ENCODE measurements around the gene KATNBL1. TPM values are rescaled to one million over a fixed set of nuclear protein-coding genes. Genes with fewer than 3 reads are reported as not detected.

KATNBL1 gene
- total RNA-seq, result 10 to 100 TPM; 21.8 to 40.3 (median 33.0) TPM
- polyA plus RNA-seq, result 10 to 100 TPM; 32.9 to 41.1 TPM
- total RNA-seq, result 21.3 reads per million, percentile 52 among the genes with 10 or more reads in this experiment

DNA sequence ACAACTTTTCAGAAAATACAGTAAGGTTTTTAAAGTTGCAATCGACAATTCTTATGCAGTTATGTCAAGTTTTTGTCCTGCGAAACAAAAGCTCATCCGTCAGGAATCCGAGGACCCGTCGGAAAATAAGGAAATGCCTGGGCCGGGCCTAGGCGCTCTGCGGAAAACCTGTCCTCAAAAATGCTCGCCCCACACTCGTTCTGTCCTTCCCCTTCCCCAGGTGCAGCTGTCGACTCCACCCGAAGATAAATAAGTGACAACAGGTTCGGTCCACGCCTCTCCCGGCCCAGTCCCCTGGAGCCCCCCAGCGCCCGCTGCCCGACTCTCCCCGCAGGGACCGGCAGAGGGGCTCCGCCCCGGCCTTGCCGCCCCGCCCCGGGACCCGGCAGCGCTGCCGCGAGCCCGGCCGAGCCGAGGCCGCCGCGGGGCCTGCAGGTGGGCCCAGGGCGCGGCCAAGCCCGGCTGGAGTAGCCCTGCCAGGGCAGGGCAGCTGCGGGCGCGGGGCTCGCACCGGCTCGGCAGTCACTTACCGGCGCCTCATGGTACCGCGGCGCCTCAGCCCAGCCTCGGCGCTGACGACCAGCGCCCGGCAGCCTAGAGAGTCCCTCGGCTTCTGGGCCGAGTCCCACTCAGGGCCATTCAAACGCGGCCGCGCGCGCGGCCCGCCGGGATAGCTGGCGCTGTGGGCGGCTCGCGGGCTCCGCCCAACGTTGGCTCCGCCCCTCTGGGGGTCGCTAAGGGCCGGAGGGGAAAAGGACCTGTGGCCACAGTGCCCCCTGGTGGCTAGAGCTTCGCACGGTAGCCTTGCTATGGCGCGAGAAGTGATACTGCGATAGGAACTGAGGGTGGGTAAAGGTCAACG, at the start of gene KATNBL1:
TSS of gene KATNBL1 (minus strand) at position 676 of the 862 bp plus-strand sequence. CDS start 46,420 bp downstream, outside the sequence.
- H3K9me3 ChIP-seq (ENCODE audit: control insufficient read depth in 2 of 3, low read length in 3 of 3), result no peaks in the 10 kb centered on the region
- Mint-ChIP-seq H3K27me3 (peaks cover 0 to 4% (median 0%) of the 10 kb centered on the region in 5 donors), H3K9me3 (no peaks in the 10 kb centered on the region), H3K36me3 (peaks cover 0 to 11% (median 6%) of the 10 kb centered on the region in 5 donors), H3K4me3 (peak within 1 kb of the TSS; percentile 84 to 94 (median 91)), H3K27ac (peak within 1 kb of the TSS; percentile 28 to 93 (median 84)), H3K4me1 (peaks cover 8 to 33% (median 25%) of the 10 kb centered on the region in 7 donors)
- intact Hi-C loops (cut with micrococcal nuclease), result loop anchor here (1.0 to 10.0 kb wide), 12 partner anchors 15 to 1338 kb away; partner anchors contain the start of genes AVEN (in 2 of the 2), LPCAT4 (in 2 of the 2), DPH6 (in 1 of the 2) and EMC7 (in 1 of the 2)
- no peaks in the 10 kb centered on the region for H3K36me3 ChIP-seq (ENCODE audit: control insufficient read depth in 2 of 3, insufficient read depth in 3 of 3, low read length in 3 of 3)
- H3K4me3 ChIP-seq (ENCODE audit: low read length), result peak within 1 kb of the TSS; percentile 69
- H3K27me3 ChIP-seq (ENCODE audit: control insufficient read depth in 2 of 2, insufficient read depth in 2 of 2, low read length in 2 of 2), result no peaks in the 10 kb centered on the region
- ATAC-seq (peak; percentile 100), DNase-seq (peak; percentile 81 to 98 (median 89))
- CTCF ChIA-PET, result interaction anchor here (0.5 to 7.7 kb wide), 9 partner anchors 89 to 375 kb away, joined by 3 to 59 read pairs (median 3); no protein-coding TSS in a partner anchor
- H3K4me1 ChIP-seq (ENCODE audit: control insufficient read depth in 2 of 2, insufficient read depth in 2 of 2, low read length in 2 of 2), result peaks cover 0 to 5% of the 10 kb centered on the region in 2 donors
- POLR2A ChIA-PET, result interaction anchor here (0.6 to 2.5 kb wide), 9 partner anchors 15 to 779 kb away, joined by 3 to 8 read pairs (median 7); partner anchors contain the start of genes AVEN, EMC4, EMC7 and PGBD4
- peak within 1 kb of the TSS; percentile 77 for H3K27ac ChIP-seq (ENCODE audit: low read depth, low read length)

DNA sequence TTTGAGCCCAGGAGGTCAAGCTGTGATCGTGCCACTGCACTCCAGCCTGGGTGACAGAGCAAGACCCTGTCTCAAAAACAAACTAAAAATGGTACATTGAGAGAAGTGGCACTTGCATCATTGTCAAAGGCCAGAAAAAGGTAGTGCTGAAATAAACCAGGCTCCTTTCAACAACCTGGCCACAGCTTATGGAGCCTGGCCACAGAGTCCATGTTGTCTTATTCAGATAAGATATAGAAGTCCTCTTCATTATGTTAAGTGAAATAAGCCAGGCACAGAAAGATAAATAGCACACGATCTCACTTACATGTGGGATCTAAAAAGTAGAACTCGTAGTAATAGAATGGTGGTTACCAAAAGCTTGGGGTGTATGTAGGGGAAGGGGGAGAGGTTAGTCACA, 49.7 kb upstream of the KATNBL1 start:
- Mint-ChIP-seq H3K27me3 (no peaks in the 10 kb centered on the region), H3K9me3 (no peaks in the 10 kb centered on the region), H3K4me3 (no peak overlapping the region), H3K36me3 (peaks cover 14 to 42% (median 18%) of the 10 kb centered on the region in 5 donors), H3K4me1 (peaks cover 0 to 16% (median 5%) of the 10 kb centered on the region in 7 donors), H3K27ac (peak overlapping the region in 6 of 9 donors; percentile 2 to 81 (median 22))
- Histone ChIP-seq H3K27ac (ENCODE audit: low read depth, low read length) (no peak overlapping the region), H3K27me3 (ENCODE audit: control insufficient read depth in 2 of 2, insufficient read depth in 2 of 2, low read length in 2 of 2) (no peaks in the 10 kb centered on the region), H3K9me3 (ENCODE audit: control insufficient read depth in 2 of 3, low read length in 3 of 3) (no peaks in the 10 kb centered on the region), H3K4me3 (ENCODE audit: low read length) (no peak overlapping the region), H3K36me3 (ENCODE audit: control insufficient read depth in 2 of 3, insufficient read depth in 3 of 3, low read length in 3 of 3) (peaks cover 0 to 33% (median 10%) of the 10 kb centered on the region in 3 experiments), H3K4me1 (ENCODE audit: control insufficient read depth in 2 of 2, insufficient read depth in 2 of 2, low read length in 2 of 2) (no peaks in the 10 kb centered on the region)
- ChIA-PET POLR2A (interaction anchor here (0.6 kb wide), 1 partner anchor 180 kb away, joined by 3 read pairs; no protein-coding TSS in a partner anchor), CTCF (no interaction called here)
- DNase-seq, result no peak
- ATAC-seq, result no peak
- intact Hi-C loops (cut with micrococcal nuclease), result no loop called here

- Mint-ChIP-seq H3K4me1 (peaks cover 0 to 11% (median 1%) of the 10 kb centered on the region in 7 donors), H3K27ac (peak overlapping the region in 7 of 9 donors; percentile 3 to 78 (median 26)), H3K36me3 (peaks cover 18 to 52% (median 23%) of the 10 kb centered on the region in 5 donors), H3K9me3 (no peaks in the 10 kb centered on the region), H3K4me3 (no peak overlapping the region), H3K27me3 (no peaks in the 10 kb centered on the region)
- POLR2A ChIA-PET, result no interaction called here
- Histone ChIP-seq H3K27ac (ENCODE audit: low read depth, low read length) (no peak overlapping the region), H3K4me1 (ENCODE audit: control insufficient read depth in 2 of 2, insufficient read depth in 2 of 2, low read length in 2 of 2) (no peaks in the 10 kb centered on the region), H3K36me3 (ENCODE audit: control insufficient read depth in 2 of 3, insufficient read depth in 3 of 3, low read length in 3 of 3) (peaks cover 4 to 47% (median 10%) of the 10 kb centered on the region in 3 experiments), H3K4me3 (ENCODE audit: low read length) (no peak overlapping the region), H3K9me3 (ENCODE audit: control insufficient read depth in 2 of 3, low read length in 3 of 3) (no peaks in the 10 kb centered on the region), H3K27me3 (ENCODE audit: control insufficient read depth in 2 of 2, insufficient read depth in 2 of 2, low read length in 2 of 2) (no peaks in the 10 kb centered on the region)
- intact Hi-C loops (cut with micrococcal nuclease), result no loop called here
- no peak for DNase-seq
- CTCF ChIA-PET, result interaction anchor here (0.6 to 1.2 kb wide), 2 partner anchors 24 to 109 kb away, joined by 3 to 5 read pairs; partner anchors contain the start of gene LPCAT4
- no peak for ATAC-seq
Measured at GRCh38 chr15:34258151-34258550, 48.3 kb upstream of the KATNBL1 start.

DNA sequence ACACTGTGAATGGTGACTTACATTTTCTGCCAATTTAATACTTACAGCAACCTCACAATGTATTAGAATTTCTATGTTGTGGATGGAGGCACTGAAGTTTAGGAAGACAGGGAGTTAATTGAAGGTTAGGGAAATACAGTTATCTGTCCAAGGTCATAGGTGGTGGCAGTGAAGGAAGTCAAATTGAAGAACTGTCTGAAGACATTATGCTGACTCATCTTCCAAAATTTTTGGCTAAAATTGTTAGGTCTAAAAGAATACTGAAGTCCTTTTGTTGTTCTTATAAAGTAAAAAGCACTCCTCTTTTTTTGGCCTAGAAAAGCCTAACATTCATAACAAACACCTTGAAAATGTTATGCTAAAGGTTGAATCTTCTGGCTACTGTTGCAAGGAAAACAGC, 42.6 kb upstream of the KATNBL1 start:
- intact Hi-C loops (cut with micrococcal nuclease), result no loop called here
- peaks cover 21 to 67% (median 41%) of the 10 kb centered on the region in 5 donors for H3K36me3 Mint-ChIP-seq
- ChIA-PET POLR2A (interaction anchor here (0.6 kb wide), 1 partner anchor 116 kb away, joined by 3 read pairs; no protein-coding TSS in a partner anchor), CTCF (no interaction called here)
- H3K9me3 Mint-ChIP-seq, result no peaks in the 10 kb centered on the region
- Histone ChIP-seq H3K27me3 (ENCODE audit: control insufficient read depth in 2 of 2, insufficient read depth in 2 of 2, low read length in 2 of 2) (no peaks in the 10 kb centered on the region), H3K27ac (ENCODE audit: low read depth, low read length) (no peak overlapping the region), H3K9me3 (ENCODE audit: control insufficient read depth in 2 of 3, low read length in 3 of 3) (no peaks in the 10 kb centered on the region), H3K4me1 (ENCODE audit: control insufficient read depth in 2 of 2, insufficient read depth in 2 of 2, low read length in 2 of 2) (no peaks in the 10 kb centered on the region), H3K36me3 (ENCODE audit: control insufficient read depth in 2 of 3, insufficient read depth in 3 of 3, low read length in 3 of 3) (peaks cover 4 to 82% (median 6%) of the 10 kb centered on the region in 3 experiments), H3K4me3 (ENCODE audit: low read length) (no peak overlapping the region)
- no peak for ATAC-seq
- no peak overlapping the region for H3K4me3 Mint-ChIP-seq
- no peak for DNase-seq
- peak overlapping the region in 1 of 9 donors; percentile 52 for H3K27ac Mint-ChIP-seq
- H3K4me1 Mint-ChIP-seq, result peaks cover 0 to 6% (median 0%) of the 10 kb centered on the region in 7 donors
- H3K27me3 Mint-ChIP-seq, result no peaks in the 10 kb centered on the region

DNA sequence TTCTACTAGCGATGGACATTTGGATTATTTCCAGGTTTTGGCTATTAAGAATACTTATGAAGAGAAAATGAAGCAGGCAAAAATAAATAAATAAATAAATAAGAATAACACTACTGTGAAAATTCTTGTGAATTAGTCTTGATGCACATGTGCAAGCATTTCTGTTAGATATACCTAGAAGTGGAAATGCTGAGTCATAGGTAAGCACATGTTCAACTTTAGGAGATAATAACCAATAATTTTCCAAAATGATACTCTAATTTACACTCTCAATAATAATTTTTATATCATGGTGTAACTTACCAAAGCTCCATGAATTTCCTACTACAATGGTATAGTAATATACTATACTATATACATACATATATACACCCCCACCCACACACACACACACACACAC, 38.3 kb upstream of the KATNBL1 start:
- Histone ChIP-seq H3K27me3 (ENCODE audit: control insufficient read depth in 2 of 2, insufficient read depth in 2 of 2, low read length in 2 of 2) (no peaks in the 10 kb centered on the region), H3K27ac (ENCODE audit: low read depth, low read length) (no peak overlapping the region), H3K36me3 (ENCODE audit: control insufficient read depth in 2 of 3, insufficient read depth in 3 of 3, low read length in 3 of 3) (peaks cover 6 to 84% (median 8%) of the 10 kb centered on the region in 3 experiments), H3K4me1 (ENCODE audit: control insufficient read depth in 2 of 2, insufficient read depth in 2 of 2, low read length in 2 of 2) (no peaks in the 10 kb centered on the region), H3K9me3 (ENCODE audit: control insufficient read depth in 2 of 3, low read length in 3 of 3) (no peaks in the 10 kb centered on the region), H3K4me3 (ENCODE audit: low read length) (no peak overlapping the region)
- H3K4me3 Mint-ChIP-seq, result no peak overlapping the region
- peaks cover 7 to 55% (median 35%) of the 10 kb centered on the region in 5 donors for H3K36me3 Mint-ChIP-seq
- no peak overlapping the region for H3K27ac Mint-ChIP-seq
- POLR2A ChIA-PET, result interaction anchor here (1.2 kb wide), 1 partner anchor 83 kb away, joined by 3 read pairs; no protein-coding TSS in a partner anchor
- intact Hi-C loops (cut with micrococcal nuclease), result loop anchor here in 1 of 2 donors (10.0 kb wide), 1 partner anchor 117 kb away; the partner anchor contains the start of gene LPCAT4
- no peaks in the 10 kb centered on the region for H3K9me3 Mint-ChIP-seq
- H3K27me3 Mint-ChIP-seq, result no peaks in the 10 kb centered on the region
- no peaks in the 10 kb centered on the region for H3K4me1 Mint-ChIP-seq
- DNase-seq, result no peak
- ATAC-seq, result no peak
- CTCF ChIA-PET, result interaction anchor here (0.6 to 2.8 kb wide), 2 partner anchors 35 to 119 kb away, joined by 5 to 16 read pairs; partner anchors contain the start of gene LPCAT4

- intact Hi-C loops (cut with micrococcal nuclease), result loop anchor here in 1 of 2 donors (10.0 kb wide), 1 partner anchor 118 kb away; the partner anchor contains the start of gene LPCAT4
- POLR2A ChIA-PET, result interaction anchor here (0.6 to 1.0 kb wide), 3 partner anchors 72 to 170 kb away, joined by 3 to 5 read pairs (median 4); no protein-coding TSS in a partner anchor
- CTCF ChIA-PET, result interaction anchor here (1.7 kb wide), 1 partner anchor 122 kb away, joined by 4 read pairs; no protein-coding TSS in a partner anchor
- Mint-ChIP-seq H3K4me1 (peaks cover 0 to 6% (median 0%) of the 10 kb centered on the region in 7 donors), H3K4me3 (no peak overlapping the region), H3K27me3 (no peaks in the 10 kb centered on the region), H3K27ac (peak overlapping the region in 2 of 9 donors; percentile 14), H3K36me3 (peaks cover 0 to 41% (median 25%) of the 10 kb centered on the region in 5 donors), H3K9me3 (no peaks in the 10 kb centered on the region)
- no peaks in the 10 kb centered on the region for H3K27me3 ChIP-seq (ENCODE audit: control insufficient read depth in 2 of 2, insufficient read depth in 2 of 2, low read length in 2 of 2)
- ATAC-seq, result no peak
- no peaks in the 10 kb centered on the region for H3K4me1 ChIP-seq (ENCODE audit: control insufficient read depth in 2 of 2, insufficient read depth in 2 of 2, low read length in 2 of 2)
- peaks cover 0 to 69% (median 8%) of the 10 kb centered on the region in 3 experiments for H3K36me3 ChIP-seq (ENCODE audit: control insufficient read depth in 2 of 3, insufficient read depth in 3 of 3, low read length in 3 of 3)
- no peak overlapping the region for H3K4me3 ChIP-seq (ENCODE audit: low read length)
- H3K9me3 ChIP-seq (ENCODE audit: control insufficient read depth in 2 of 3, low read length in 3 of 3), result no peaks in the 10 kb centered on the region
- no peak overlapping the region for H3K27ac ChIP-seq (ENCODE audit: low read depth, low read length)
- no peak for DNase-seq
Measured at GRCh38 chr15:34246276-34246976, 36.5 kb upstream of the KATNBL1 start.
